Loucy (cell line): ENCODE data around the gene CHIA.
A peak's percentile ranks its signal among the peaks of the same experiment; 100 is the strongest.
"Not testable (repeated sequence)": the region's sequence is repeated elsewhere in the genome, so short reads cannot be mapped to it uniquely, and the experiment has no call there.

Experiments used
- H2AFZ ChIP-seq: fragments of 200-600 bp; sonication (generic); 2 replicates; pipeline ENCODE4 v1.6.0; 2016; ENCODE audit warnings: antibody characterized with exemption, mild to moderate bottlenecking, low read length, moderate library complexity
- H3F3A ChIP-seq: fragments of 200-600 bp; 2 replicates; pipeline ENCODE4 v1.6.0; 2016; ENCODE audit warnings: antibody characterized with exemption, low read depth, mild to moderate bottlenecking
- H3K27me3 ChIP-seq: fragments of 200-600 bp; sonication (generic); 2 replicates; pipeline ENCODE4 v1.6.1; 2014; ENCODE audit warnings: low read length, mild to moderate bottlenecking; ENCODE audit not compliant: insufficient read depth, poor library complexity, severe bottlenecking
- H3K36me3 ChIP-seq: fragments of 200-600 bp; sonication (generic); 2 replicates; pipeline ENCODE4 v1.6.1; 2016; ENCODE audit warnings: low read length; ENCODE audit not compliant: insufficient read depth
- H3K4me1 ChIP-seq: fragments of 200-600 bp; sonication (generic); 2 replicates; pipeline ENCODE4 v1.5.1; 2014; ENCODE audit warnings: low read length, mild to moderate bottlenecking; ENCODE audit not compliant: insufficient read depth, poor library complexity, severe bottlenecking
- H3K4me2 ChIP-seq: fragments of 200-600 bp; sonication (generic); 2 replicates; pipeline ENCODE4 v1.6.0; 2014; ENCODE audit warnings: antibody characterized with exemption, low read length, low read depth, mild to moderate bottlenecking; ENCODE audit not compliant: poor library complexity, severe bottlenecking
- H3K4me3 ChIP-seq: fragments of 200-600 bp; sonication (generic); 2 replicates; pipeline ENCODE4 v1.5.1; 2014; ENCODE audit warnings: low read length, mild to moderate bottlenecking, mixed read lengths; ENCODE audit not compliant: poor library complexity, severe bottlenecking
- H3K79me2 ChIP-seq: fragments of 200-600 bp; sonication (generic); 2 replicates; pipeline ENCODE4 v1.6.1; 2014; ENCODE audit warnings: low read length; ENCODE audit not compliant: insufficient read depth
- H3K9ac ChIP-seq: fragments of 200-600 bp; sonication (generic); 2 replicates; pipeline ENCODE4 v1.6.0; 2014; ENCODE audit warnings: mild to moderate bottlenecking, low read depth, low read length, moderate library complexity; ENCODE audit not compliant: poor library complexity, severe bottlenecking
- H3K9me2 ChIP-seq: fragments of 200-600 bp; sonication (generic); replicated peaks from 2 replicates; pipeline ENCODE4 v1.6.1; 2016; ENCODE audit warnings: low read depth, low read length, mixed read lengths
- H3K9me3 ChIP-seq: fragments of 200-600 bp; sonication (generic); 2 replicates; pipeline ENCODE4 v1.6.1; 2014; ENCODE audit warnings: mild to moderate bottlenecking, antibody characterized with exemption, low read length, low read depth; ENCODE audit not compliant: insufficient read depth
- H4K20me1 ChIP-seq: fragments of 200-600 bp; sonication (generic); 2 replicates; pipeline ENCODE4 v1.6.0; 2014; ENCODE audit warnings: antibody characterized with exemption, low read length, mild to moderate bottlenecking; ENCODE audit not compliant: insufficient read depth, poor library complexity, severe bottlenecking
- CTCF ChIP-seq: fragments of 200-600 bp; sonication (generic); conservative IDR thresholded peaks from 2 replicates; pipeline ENCODE4 v1.5.1; 2014; ENCODE audit warnings: mild to moderate bottlenecking, antibody characterized with exemption, low read length
- EZH2phosphoT487 ChIP-seq: fragments of 200-600 bp; IDR thresholded peaks from 2 replicates; pipeline ENCODE4 v1.6.1; 2018; ENCODE audit warnings: antibody characterized with exemption, mild to moderate bottlenecking, moderate library complexity, borderline replicate concordance

Gene CHIA

GRCh38 chr1:111332190-111332589, 41.5 kb downstream of the CHIA start:
- Histone ChIP-seq H3K4me3 (no peak overlapping the region), H3K9ac (no peak overlapping the region), H3K27me3 (no peaks in the 10 kb centered on the region), H3K36me3 (no peaks in the 10 kb centered on the region), H3K9me3 (peaks cover 8% of the 10 kb centered on the region; the same call in 1 of the 2 replicates), H4K20me1 (no peaks in the 10 kb centered on the region), H3K9me2 (no peaks in the 10 kb centered on the region), H3K4me2 (no peak overlapping the region), H3K79me2 (no peaks in the 10 kb centered on the region), H3K4me1 (no peaks in the 10 kb centered on the region), H2AFZ (no peak overlapping the region), H3F3A (no peaks in the 10 kb centered on the region)
- TF ChIP-seq EZH2phosphoT487 (no peak), CTCF (no peak)

- no peak overlapping the region for H3K4me2 ChIP-seq
- no peaks in the 10 kb centered on the region for H3K79me2 ChIP-seq
- no peaks in the 10 kb centered on the region for H3K36me3 ChIP-seq
- no peaks in the 10 kb centered on the region for H4K20me1 ChIP-seq
- no peaks in the 10 kb centered on the region for H3F3A ChIP-seq
- H3K9me2 ChIP-seq: no peaks in the 10 kb centered on the region
- no peaks in the 10 kb centered on the region for H3K4me1 ChIP-seq
- TF ChIP-seq EZH2phosphoT487: no peak
- TF ChIP-seq CTCF: peak; percentile 81
- no peak overlapping the region for H2AFZ ChIP-seq
- H3K4me3 ChIP-seq: no peak overlapping the region
- no peak overlapping the region for H3K9ac ChIP-seq
- H3K9me3 ChIP-seq: 0 out of 2 replicates have a peak, but pooled peaks cover 3% of the 10 kb centered on the region
- no peaks in the 10 kb centered on the region for H3K27me3 ChIP-seq
These were observed 43.5 kb downstream of the CHIA start for GRCh38 chr1:111334169-111334568.

GRCh38 chr1:111335214-111335877, 44.7 kb downstream of the CHIA start:
- H3F3A ChIP-seq, H3K9ac ChIP-seq, H3K4me3 ChIP-seq, H3K4me2 ChIP-seq, H3K36me3 ChIP-seq, H3K79me2 ChIP-seq, H3K9me3 ChIP-seq, H3K27me3 ChIP-seq, H2AFZ ChIP-seq, H4K20me1 ChIP-seq, H3K4me1 ChIP-seq, H3K9me2 ChIP-seq: not testable (repeated sequence)

- not testable (repeated sequence) for H3K9me2 ChIP-seq, H4K20me1 ChIP-seq, H3K4me2 ChIP-seq, H3K79me2 ChIP-seq, H3K4me3 ChIP-seq, H3K9ac ChIP-seq, H3K4me1 ChIP-seq, H3K36me3 ChIP-seq, H3K27me3 ChIP-seq, H2AFZ ChIP-seq, H3F3A ChIP-seq, H3K9me3 ChIP-seq
These were observed 48.2 kb downstream of the CHIA start for GRCh38 chr1:111338849-111339248.
